A549 (cell line): ENCODE data around the gene UACA. TPM values are rescaled to one million over a fixed set of nuclear protein-coding genes. Genes with fewer than 3 reads are reported as not detected.
A peak's percentile ranks its signal among the peaks of the same experiment; 100 is the strongest.
"Not testable (repeated sequence)": the region's sequence is repeated elsewhere in the genome, so short reads cannot be mapped to it uniquely, and the experiment has no call there.

ENCODE experiments used
- ATAC-seq, 2 experiments: fragments of 200-7000 bp in 1 of 2; fragments of >200 bp in 1 of 2; cut with Nextera tagmentation in 1 of 2; cut with Tn5 transposase in 1 of 2; 3 replicates each; pipeline versions ENCODE4 v1.8.0 to v1.9.1; 2018 to 2020; ENCODE audit warnings: mild to moderate bottlenecking in 1 of 2, moderate library complexity in 1 of 2
- CTCF ChIA-PET: fragments of 300-600 bp; sonication (Branson Sonifier 250); formaldehyde crosslinking; extraction: SDS; loops from one replicate; lab custom pipeline; 2021; ENCODE audit warnings: antibody characterized with exemption, inconsistent platforms; lab: Yijun Ruan, JAX
- POLR2A ChIA-PET: fragments of 350-600 bp; formaldehyde crosslinking; extraction: SDS; loops from one replicate; lab custom pipeline; 2021; ENCODE audit warnings: antibody characterized with exemption, inconsistent platforms; lab: Yijun Ruan, JAX
- DNase-seq, 2 experiments: peaks; one replicate each; pipeline versions ENCODE4 v3.0.0 to v3.0.0-alpha.2; 2011 to 2016; ENCODE audit warnings: low read depth in 1 of 2, low spot score in 1 of 2
- FAIRE-seq: peaks from 2 replicates; lab custom pipeline; 2011; peaks lifted over from hg19 to GRCh38; lab: Jason Lieb, UNC
- H3K27ac ChIP-seq, 2 experiments: fragments of >200 bp; sonication (Bioruptor Twin); formaldehyde crosslinking; 3 replicates each; pipeline ENCODE4 v1.5.1; 2016 to 2017
- H3K4me1 ChIP-seq: fragments of >200 bp; sonication (Bioruptor Twin); formaldehyde crosslinking; 3 replicates; pipeline ENCODE4 v1.6.1; 2016
- H3K4me2 ChIP-seq: fragments of >200 bp; sonication (Bioruptor Twin); formaldehyde crosslinking; 3 replicates; pipeline ENCODE4 v1.6.1; 2016
- H3K4me3 ChIP-seq: fragments of >200 bp; sonication (Bioruptor Twin); formaldehyde crosslinking; 3 replicates; pipeline ENCODE4 v1.5.1; 2016
- H3K9me3 ChIP-seq: fragments of >200 bp; sonication (Bioruptor Twin); formaldehyde crosslinking; 3 replicates; pipeline ENCODE4 v1.6.1; 2016
- ATOH8 ChIP-seq: fragments of 250-450 bp; sonication (Bioruptor Pico); IDR thresholded peaks from 2 replicates; pipeline ENCODE4 v1.5.0; 2020; ENCODE audit warnings: low read depth, mild to moderate bottlenecking, moderate library complexity
- CBX2 ChIP-seq: fragments of 200-600 bp; sonication (generic); IDR thresholded peaks from 2 replicates; pipeline ENCODE4 v1.6.1; 2016; ENCODE audit warnings: low read depth, mild to moderate bottlenecking, borderline replicate concordance
- CBX8 ChIP-seq: fragments of 200-600 bp; sonication (generic); IDR thresholded peaks from 2 replicates; pipeline ENCODE4 v1.6.1; 2016
- CEBPB ChIP-seq, 2 experiments: fragments of >200 bp in 1 of 2; sonication (Bioruptor Twin) in 1 of 2; formaldehyde crosslinking in 1 of 2; IDR thresholded peaks; 2 replicates each; pipeline ENCODE4 v1.6.1; 2012 to 2016
- ELK1 ChIP-seq: fragments of 150-350 bp; IDR thresholded peaks from 2 replicates; pipeline ENCODE4 v1.6.1; 2014; ENCODE audit warnings: low read depth, mild to moderate bottlenecking, low read length
- EP300 ChIP-seq, 2 experiments: fragments of >200 bp; sonication (Bioruptor Twin); formaldehyde crosslinking; IDR thresholded peaks; 2 replicates in 1 of 2; 3 replicates in 1 of 2; pipeline ENCODE4 v1.6.1; 2016 to 2017
- FOSL2 ChIP-seq, 2 experiments: fragments of 450-650 bp in 1 of 2; fragments of >200 bp in 1 of 2; sonication (Bioruptor Twin) in 1 of 2; formaldehyde crosslinking; IDR thresholded peaks; 2 replicates each; pipeline versions ENCODE4 v1.5.0 to v1.6.1; 2016 to 2020; ENCODE audit warnings: mild to moderate bottlenecking in 1 of 2, moderate library complexity in 1 of 2
- HEYL ChIP-seq: fragments of 250-450 bp; sonication (Bioruptor Pico); IDR thresholded peaks from 2 replicates; pipeline ENCODE4 v1.8.0; 2021; ENCODE audit warnings: mild to moderate bottlenecking, moderate library complexity
- HMGXB4 ChIP-seq: fragments of 250-450 bp; sonication (Bioruptor Pico); IDR thresholded peaks from 2 replicates; pipeline ENCODE4 v1.5.0; 2021; ENCODE audit warnings: mild to moderate bottlenecking, moderate library complexity, borderline replicate concordance
- HOXB13 ChIP-seq: fragments of 250-450 bp; sonication (Bioruptor Pico); IDR thresholded peaks from 2 replicates; pipeline ENCODE4 v1.5.0; 2020; ENCODE audit warnings: low read depth, mild to moderate bottlenecking, moderate library complexity
- MAZ ChIP-seq: fragments of 150-350 bp; IDR thresholded peaks from 2 replicates; pipeline ENCODE4 v1.6.1; 2014; ENCODE audit warnings: antibody characterized with exemption, low read depth, low read length, borderline replicate concordance
- MYC ChIP-seq: IDR thresholded peaks from 2 replicates; pipeline ENCODE4 v1.6.1; 2012; ENCODE audit warnings: mild to moderate bottlenecking, inconsistent platforms, low read length, improper control_type of control experiment, borderline replicate concordance
- NPAS2 ChIP-seq: fragments of 250-450 bp; sonication (Bioruptor Pico); IDR thresholded peaks from 2 replicates; pipeline ENCODE4 v1.8.0; 2022; ENCODE audit warnings: mild to moderate bottlenecking, moderate library complexity, borderline replicate concordance
- POLR2AphosphoS2 ChIP-seq: conservative IDR thresholded peaks from 2 replicates; pipeline ENCODE4 v1.6.1; 2012; ENCODE audit warnings: low read length, improper control_type of control experiment, inconsistent platforms
- RAD21 ChIP-seq, 2 experiments: fragments of >200 bp in 1 of 2; sonication (Bioruptor Twin) in 1 of 2; formaldehyde crosslinking in 1 of 2; IDR thresholded peaks in 1 of 2; conservative IDR thresholded peaks in 1 of 2; 2 replicates in 1 of 2; 3 replicates in 1 of 2; pipeline ENCODE4 v1.6.1; 2012 to 2018; ENCODE audit warnings: inconsistent platforms in 1 of 2
- RFX5 ChIP-seq: fragments of 450-650 bp; IDR thresholded peaks from 2 replicates; pipeline ENCODE4 v1.7.1; 2014; ENCODE audit warnings: antibody characterized with exemption, mild to moderate bottlenecking, moderate library complexity
- RNF2 ChIP-seq: fragments of 200-600 bp; sonication (generic); IDR thresholded peaks from 2 replicates; pipeline ENCODE4 v1.6.1; 2016; ENCODE audit warnings: low read depth, mild to moderate bottlenecking, antibody characterized with exemption, moderate library complexity, borderline replicate concordance
- ZC3H11A ChIP-seq: fragments of 450-650 bp; IDR thresholded peaks from 2 replicates; pipeline ENCODE4 v1.6.1; 2014; ENCODE audit warnings: antibody characterized with exemption, mild to moderate bottlenecking
- ZNF302 ChIP-seq: fragments of 250-450 bp; sonication (Bioruptor Pico); IDR thresholded peaks from 2 replicates; pipeline ENCODE4 v1.9.0; 2021; ENCODE audit warnings: inconsistent platforms, mild to moderate bottlenecking, moderate library complexity
- WGBS: methylation state at CpG from one replicate; pipeline ENCODE4 v1.1.6; 2017; ENCODE audit errors: missing lambda C conversion rate; 5-methylcytosine and 5-hydroxymethylcytosine counted together
- polyA plus RNA-seq, 4 experiments: library from polyadenylated mRNA; depleted of rRNA in 3 of 4; stranded (reverse); fragments of >200 nt; fragmentation: RNase III in 1 of 4; extraction: RNeasy Plus Mini Kit Qiagen cat#74134 plus additional on column Dnase treatment in 1 of 4; gene quantifications; 2 replicates in 3 of 4; 3 replicates in 1 of 4; pipeline ENCODE4 v1.2.3, GENCODE V29; 2011 to 2017

UACA gene
- polyA plus RNA-seq, 2 of the 4 experiments (the other 2 are of a cell fraction) = 31.9 to 80.4 TPM

GRCh38 chr15:70741677-70742293 lies 21.6 kb downstream of the UACA start:
- Histone ChIP-seq H3K9me3 (no peaks in the 10 kb centered on the region), H3K27ac (peak overlapping the region; percentile 44 to 63; a peak in 4 of 6 replicates), H3K4me1 (peaks cover 41% of the 10 kb centered on the region), H3K4me2 (peak overlapping the region; percentile 75), H3K4me3 (no peak overlapping the region; the same call in 2 of the 3 replicates)
- DNase-seq (peak; percentile 54 to 64), ATAC-seq (peak; percentile 49 to 55; a peak in 5 of 6 replicates), FAIRE-seq (peak; percentile 98)
- WGBS = 15% methylated on average over 2 of the region's 2 CpGs
- ChIA-PET POLR2A (no interaction called here), CTCF (interaction anchor here (1.8 to 3.6 kb wide), 2 partner anchors 70 to 133 kb away, joined by 7 to 29 read pairs; no protein-coding TSS in a partner anchor)
- TF ChIP-seq CEBPB (IDR thresholded peaks at IDR 0.05) (peak in 1 of 2 experiments; percentile 29; a peak in 1 of 4 replicates), EP300 (IDR thresholded peaks at IDR 0.05) (0 out of 5 replicates have a peak, but pooled peaks of 1 of the 2 experiments have one; percentile 18), POLR2AphosphoS2 (no peak), MAZ (no peak), FOSL2 (IDR thresholded peaks at IDR 0.05) (peak; percentile 24; the same call in 1 of the 2 replicates), FOSL2 (CRISPR knock-in tag; IDR thresholded peaks at IDR 0.05) (peak; percentile 89), CBX2 (no peak)

- Histone ChIP-seq H3K4me2 (peak overlapping the region; percentile 75), H3K9me3 (no peaks in the 10 kb centered on the region), H3K4me1 (peaks cover 42% of the 10 kb centered on the region), H3K4me3 (no peak overlapping the region), H3K27ac (peak overlapping the region; percentile 63 to 80)
- peak; percentile 81 to 83 for ATAC-seq
- ChIA-PET CTCF (interaction anchor here (0.9 to 1.2 kb wide), 4 partner anchors 13 to 71 kb away, joined by 3 to 5 read pairs (median 3); no protein-coding TSS in a partner anchor), POLR2A (no interaction called here)
- DNase-seq = peak; percentile 55 to 76
- TF ChIP-seq ELK1 (no peak), CEBPB (IDR thresholded peaks at IDR 0.05) (peak; percentile 75 to 77)
- FAIRE-seq = peak; percentile 13
- WGBS = 2% methylated on average over 1 of the region's 1 CpG
Measured at GRCh38 chr15:70741107-70741531, 22.2 kb downstream of the UACA start.

- CTCF ChIA-PET = interaction anchor here (0.8 to 1.4 kb wide), 4 partner anchors 9 to 31 kb away, joined by 3 to 4 read pairs (median 4); no protein-coding TSS in a partner anchor
- H3K9me3 ChIP-seq, H3K4me2 ChIP-seq, H3K4me1 ChIP-seq, DNase-seq, POLR2A ChIA-PET, H3K27ac ChIP-seq, ATAC-seq, FAIRE-seq, H3K4me3 ChIP-seq: not testable (repeated sequence)
- WGBS = 93% methylated on average over 2 of the region's 3 CpGs
Measured at GRCh38 chr15:70735040-70735439, 28.3 kb downstream of the UACA start.

- Histone ChIP-seq H3K4me2 (no peak overlapping the region), H3K27ac (no peak overlapping the region), H3K4me1 (peaks cover 6% of the 10 kb centered on the region; the same call in 2 of the 3 replicates), H3K4me3 (no peak overlapping the region), H3K9me3 (0 out of 3 replicates have a peak, but pooled peaks cover 4% of the 10 kb centered on the region)
- FAIRE-seq = no peak
- POLR2A ChIA-PET = no interaction called here
- no peak for ATAC-seq
- TF ChIP-seq CBX8 (no peak), ATOH8 (CRISPR knock-in tag) (no peak), RAD21 (conservative IDR thresholded peaks at IDR 0.05 in 1 of 2, IDR thresholded peaks at IDR 0.05 in 1 of 2) (no peak), ZC3H11A (no peak), NPAS2 (CRISPR knock-in tag) (no peak), MYC (no peak), HOXB13 (CRISPR knock-in tag) (no peak), RNF2 (no peak), ZNF302 (CRISPR knock-in tag) (no peak), RFX5 (no peak), HMGXB4 (CRISPR knock-in tag) (no peak), ELK1 (no peak), HEYL (CRISPR knock-in tag) (no peak)
- 95% methylated on average over 5 of the region's 5 CpGs for WGBS
- DNase-seq = no peak
- CTCF ChIA-PET = no interaction called here
Measured at GRCh38 chr15:70729164-70729563, 34.2 kb downstream of the UACA start.
